ENCODE data around the gene GOLM1.
"Not testable (repeated sequence)": the region's sequence is repeated elsewhere in the genome, so short reads cannot be mapped to it uniquely, and the experiment has no call there.

Gene GOLM1

GRCh38 chr9:86098824-86099700, at the start of gene GOLM1:
TSS of gene GOLM1 (minus strand) at chr9:86099558. CDS start at chr9:86079320, 20,238 bp downstream.
- no peak for DNase-seq

DNA sequence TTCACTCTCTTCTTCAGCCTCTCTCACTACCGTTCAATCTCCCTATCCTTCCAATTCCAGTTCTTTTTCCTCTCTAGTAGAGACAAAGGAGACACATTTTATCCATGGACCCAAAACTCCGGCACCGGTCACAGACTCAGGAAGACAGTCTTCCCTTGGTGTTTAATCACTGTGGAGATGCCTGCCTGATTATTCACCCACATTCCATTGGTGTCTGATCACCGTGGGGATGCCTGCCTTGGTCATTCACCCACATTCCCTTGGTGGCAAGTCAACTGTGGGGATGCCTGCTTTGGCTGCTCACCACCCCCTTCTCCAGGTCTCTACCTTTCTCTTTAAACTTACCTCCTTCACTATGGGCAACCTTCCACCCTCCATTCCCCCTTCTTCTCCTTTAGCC, 47.3 kb upstream of the GOLM1 start:
- DNase-seq = not testable (repeated sequence)

GRCh38 chr9:86145960-86146359, 46.6 kb upstream of the GOLM1 start:
- DNase-seq = not testable (repeated sequence)

GRCh38 chr9:86142973-86143372, 43.6 kb upstream of the GOLM1 start:
- no peak for DNase-seq

DNA sequence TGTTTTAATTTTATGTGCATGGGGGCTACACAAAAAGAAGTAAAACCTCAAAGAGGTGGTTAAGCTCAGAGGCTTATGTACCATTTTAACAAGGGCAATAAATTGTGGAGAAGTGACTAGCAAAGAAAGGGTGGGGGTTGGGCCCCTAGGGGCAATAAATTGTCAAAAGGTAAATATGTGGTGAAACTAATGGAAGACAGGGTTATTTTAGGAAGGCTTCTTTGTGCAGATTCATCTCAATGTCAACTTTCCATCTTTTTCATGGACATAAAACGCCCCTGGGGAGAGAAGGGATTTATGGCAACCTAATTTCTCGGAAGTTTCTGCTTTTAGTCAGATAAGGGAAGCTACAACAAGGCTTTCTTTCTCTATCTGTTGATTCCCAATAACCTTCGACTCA, 42.5 kb upstream of the GOLM1 start:
- DNase-seq = no peak

- no peak for DNase-seq
Observed at GRCh38 chr9:86135371-86135770, 36.0 kb upstream of the GOLM1 start.

- DNase-seq = no peak
Observed at GRCh38 chr9:86134361-86134760, 35.0 kb upstream of the GOLM1 start.

GRCh38 chr9:86128235-86128822, 29.0 kb upstream of the GOLM1 start:
- DNase-seq = no peak

DNA sequence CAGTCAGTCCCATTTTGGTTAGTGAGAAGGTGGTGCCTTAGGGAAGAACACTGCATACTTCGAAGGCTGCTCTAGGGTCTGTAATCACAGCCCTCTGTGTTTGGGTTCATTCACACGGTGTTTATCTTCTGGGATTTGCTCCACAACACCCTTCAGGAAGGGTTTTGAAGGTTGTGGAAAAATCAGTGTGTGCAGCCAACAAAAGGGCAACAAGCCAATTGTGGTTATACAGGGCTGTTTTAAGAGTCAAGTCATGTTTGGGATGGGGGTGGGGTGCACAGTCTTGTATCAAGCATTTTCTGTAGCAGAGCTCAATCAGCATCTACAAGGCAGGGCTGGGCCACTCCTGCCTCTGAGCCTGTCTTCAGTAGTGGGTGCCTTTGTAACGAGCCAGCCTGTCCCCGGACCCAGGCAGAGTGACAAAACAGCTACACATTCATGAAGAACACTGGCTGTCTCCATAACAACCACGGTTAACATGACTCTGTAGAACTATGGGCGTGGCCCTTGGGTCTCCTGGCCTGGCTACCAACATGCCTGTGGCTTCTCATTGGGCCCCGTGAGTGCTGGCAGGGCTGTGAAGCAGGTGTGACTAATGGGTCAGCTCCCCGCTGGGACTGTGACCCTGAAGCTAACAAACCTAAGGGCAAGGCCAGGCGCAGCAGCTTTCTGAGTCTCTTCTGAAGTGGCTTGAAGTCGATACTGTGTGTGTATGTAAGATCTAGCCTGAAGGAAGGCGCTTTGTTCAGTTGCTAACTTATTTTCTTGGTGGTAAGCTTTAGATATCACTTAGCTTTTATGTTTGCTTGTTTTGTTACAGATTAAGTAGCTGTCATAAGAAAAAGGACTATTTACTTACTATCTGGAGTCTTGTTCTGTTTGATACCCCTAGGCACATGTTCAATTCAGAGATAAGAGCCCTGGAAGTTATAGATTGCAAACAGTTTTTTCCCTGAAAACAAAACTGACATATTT, 27.9 kb upstream of the GOLM1 start:
- DNase-seq = peak; percentile 85

DNA sequence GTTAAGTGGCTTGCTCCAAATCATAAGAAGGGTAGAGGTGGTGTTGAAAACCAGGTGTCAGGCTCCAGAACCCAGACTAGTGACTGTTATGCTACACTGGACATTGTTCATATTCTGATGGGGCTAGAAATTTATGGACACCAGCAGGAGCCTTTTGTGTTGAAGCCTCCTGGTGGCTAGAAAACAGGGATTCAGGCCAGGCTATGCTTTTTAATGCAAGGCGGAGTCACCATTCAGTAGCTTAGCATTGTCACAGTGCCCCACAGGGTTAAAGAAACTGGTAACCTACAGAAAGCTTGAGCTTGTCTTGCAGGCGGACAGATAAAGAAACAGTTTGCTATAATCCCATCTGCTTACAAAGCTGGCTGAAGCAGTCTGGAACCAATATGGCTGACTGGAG, 23.0 kb upstream of the GOLM1 start:
- no peak for DNase-seq

- no peak for DNase-seq
Observed at GRCh38 chr9:86119457-86119856, 20.1 kb upstream of the GOLM1 start.

DNA sequence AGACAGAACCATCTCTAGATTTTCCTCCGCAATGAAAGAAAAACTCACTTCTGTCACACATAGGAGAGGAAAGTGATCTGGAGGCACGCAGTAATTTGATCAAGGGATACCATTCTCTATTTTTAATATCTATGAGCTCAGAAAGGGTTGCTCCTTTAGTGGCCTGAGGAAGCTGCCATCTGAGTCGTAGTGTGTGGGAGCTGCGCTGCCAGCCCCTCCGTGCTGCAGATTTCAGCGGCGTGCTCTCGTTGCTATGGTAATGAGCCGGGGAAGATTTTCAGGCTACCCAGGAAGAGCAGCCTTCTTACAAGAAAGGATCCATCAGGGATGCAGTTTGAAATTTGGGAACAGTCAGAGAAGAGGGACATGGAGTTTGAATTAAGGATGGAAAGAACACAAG, 17.1 kb upstream of the GOLM1 start:
- DNase-seq = no peak

DNA sequence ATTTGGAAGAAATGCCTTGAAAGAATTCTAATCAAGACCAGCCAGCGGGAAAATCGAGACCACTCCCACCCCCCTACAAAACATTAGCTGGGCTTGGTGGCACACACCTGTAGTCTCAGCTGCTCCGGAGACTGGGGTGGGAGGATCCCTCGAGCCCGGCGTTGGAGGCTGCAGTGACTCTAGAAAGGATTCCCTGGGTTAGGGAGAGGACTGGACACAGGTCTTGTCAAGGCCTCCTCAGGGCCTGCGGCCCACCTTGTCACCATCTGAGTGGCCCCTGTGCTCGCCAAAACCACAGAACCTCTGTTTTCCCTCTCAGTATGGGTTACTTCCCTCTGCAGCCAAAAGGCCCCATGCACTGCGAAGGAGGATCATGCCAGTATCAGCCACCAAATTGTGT, 16.5 kb upstream of the GOLM1 start:
- DNase-seq = no peak

- no peak for DNase-seq
Observed at GRCh38 chr9:86112057-86112456, 12.7 kb upstream of the GOLM1 start.

- DNase-seq = no peak
Observed at GRCh38 chr9:86102626-86103025, 3.3 kb upstream of the GOLM1 start.

DNA sequence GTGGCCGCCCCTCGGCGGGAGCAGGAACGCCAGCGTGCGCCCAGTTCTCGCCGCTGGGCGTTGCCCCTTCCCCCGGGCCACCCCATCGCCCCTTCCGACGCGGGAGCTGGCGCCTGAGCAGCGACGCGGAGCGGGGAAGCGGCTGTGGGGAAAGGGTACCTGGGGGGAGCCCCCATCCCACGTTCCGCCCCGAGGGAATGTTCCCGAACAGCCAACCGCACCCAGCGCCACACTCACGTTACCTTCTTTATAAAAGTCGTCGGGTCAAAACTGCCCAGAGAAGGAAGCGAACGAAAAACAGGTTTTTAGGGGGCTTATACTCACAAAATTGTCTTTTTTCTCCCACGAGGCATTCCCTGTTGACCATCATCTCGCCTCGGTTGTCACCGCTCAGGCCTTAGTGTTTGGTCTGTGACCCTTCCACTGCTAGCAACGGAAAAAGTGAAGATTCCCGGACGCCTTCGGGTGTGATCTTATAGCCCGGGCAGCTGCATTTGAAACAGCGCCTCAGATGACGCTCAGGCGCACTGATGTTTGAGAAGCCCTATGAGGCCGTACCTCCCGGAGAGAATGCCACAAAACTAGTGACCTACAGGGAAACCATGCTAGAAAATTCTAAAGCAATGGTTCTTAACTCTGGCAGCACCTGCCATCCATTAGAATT, 475 bp upstream of the GOLM1 start:
- DNase-seq = no peak

GRCh38 chr9:86097510-86098224, 1.7 kb downstream of the GOLM1 start:
- no peak for DNase-seq

GRCh38 chr9:86096386-86096785, 3.0 kb downstream of the GOLM1 start:
- DNase-seq = no peak

- DNase-seq = no peak
Observed at GRCh38 chr9:86093788-86094555, 5.4 kb downstream of the GOLM1 start.

DNA sequence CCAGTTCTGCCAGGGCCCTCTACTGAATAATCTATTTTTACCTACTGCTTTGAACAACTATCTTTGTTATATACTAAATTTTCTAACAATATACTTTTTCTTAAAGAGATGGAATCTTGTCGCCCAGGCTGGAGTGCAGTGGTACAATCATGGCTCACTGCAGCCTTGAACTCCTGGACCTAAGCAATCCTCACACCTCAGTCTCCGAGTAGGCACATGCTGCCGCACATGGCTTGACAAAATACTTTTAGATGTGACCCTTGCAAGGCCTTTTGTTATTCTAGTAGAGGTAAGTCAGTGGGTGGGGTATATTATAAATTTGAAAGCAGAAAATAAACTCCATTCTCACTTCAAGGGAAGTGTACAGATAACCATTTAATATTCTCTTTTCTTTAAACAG, 7.9 kb downstream of the GOLM1 start:
- no peak for DNase-seq

GRCh38 chr9:86082870-86083269, 16.5 kb downstream of the GOLM1 start:
- peak; percentile 83 for DNase-seq
